Pancreas (tissue), 10 donors: ENCODE measurements around the gene ATAT1. TPM values are rescaled to one million over a fixed set of nuclear protein-coding genes. Genes with fewer than 3 reads are reported as not detected.
A peak's percentile ranks its signal among the peaks of the same experiment; 100 is the strongest.

Source experiments
- ATAC-seq, 4 donors: fragments of 200-7000 bp; cut with Tn5 transposase; one replicate each; pipeline versions ENCODE4 v1.8.0 to v1.9.1; 2020; ENCODE audit warnings: mild to moderate bottlenecking in 4 of 4, moderate library complexity in 4 of 4
- DNase-seq, 6 donors: peaks; one replicate each; pipeline ENCODE4 v3.0.0-alpha.2; 2020
- FAIRE-seq: peaks from 2 replicates; lab custom pipeline; 2012; peaks lifted over from hg19 to GRCh38; lab: Jason Lieb, UNC
- H3K27ac ChIP-seq, 4 donors: fragments of 200-600 bp; sonication (generic); 1 replicate in 3 of 4; 2 replicates in 1 of 4; pipeline versions ENCODE4 v1.5.0 to v1.8.0; 2020
- H3K27me3 ChIP-seq, 4 donors: fragments of 200-600 bp; one replicate each; pipeline ENCODE4 v1.8.0; 2021
- H3K36me3 ChIP-seq, 3 donors: fragments of 200-600 bp; sonication (generic) in 1 of 3; one replicate each; pipeline versions ENCODE4 v1.5.0 to v1.8.0; 2020 to 2021
- H3K4me1 ChIP-seq, 3 donors: fragments of 200-600 bp; one replicate each; pipeline ENCODE4 v1.8.0; 2021
- H3K4me3 ChIP-seq, 4 donors: fragments of 200-600 bp; sonication (generic) in 2 of 4; one replicate each; pipeline versions ENCODE4 v1.5.0 to v1.8.0; 2020 to 2021
- H3K9me3 ChIP-seq, 4 donors: fragments of 200-600 bp; one replicate each; pipeline ENCODE4 v1.8.0; 2021
- WGBS, 2 donors: extraction: QIAGEN DNeasy Blood & Tissue Kit; methylation state at CpG; one replicate each; pipeline ENCODE4 v1.1.7; 2013; 5-methylcytosine and 5-hydroxymethylcytosine counted together
- intact Hi-C, 3 donors: fragments of 100-400 bp; cut with DNase I; formaldehyde crosslinking; loops; one replicate each; pipeline versions ENCODE4 v1.11.1 to v1.14.2; 2022
- polyA plus RNA-seq, 2 donors: library from polyadenylated mRNA; stranded (reverse); fragments of 200-250 nt; gene quantifications; one replicate each; pipeline ENCODE4 v1.2.3, GENCODE V29; 2013
- total RNA-seq, 6 donors: library from RNA; stranded (reverse); fragmentation: NEBNext Ultra II Directional in 4 of 6; extraction: Animal tissue kit (Norgen Biotek cat#: 25700) in 4 of 6; gene quantifications; one replicate each; pipeline versions ENCODE4 v1.2.1 to v1.2.4, GENCODE V29; 2021 to 2023
- TF ChIP-seq, protein P1 (sequence below), 4 donors: fragments of 200-600 bp; sonication (generic) in 3 of 4; IDR thresholded peaks; one replicate each; pipeline versions ENCODE4 v1.5.0 to v1.8.0; 2021; ENCODE audit warnings: antibody characterized with exemption in 4 of 4
- donor health status: healthy with polysubstance abuse.
- donor health status: DM: no; HTN: no; CAD: no; lungs with moderate emphysema.
- donor health status: DM: no; HTN: no; CAD: no.
- donor health status: control.
- donor health status: control.
- donor health status: Bipolar disorder and iron deficiency.
- donor health status: DM: yes; HTN: yes; CAD: no.
- donor health status: DM: no; HTN: no; CAD: no.
- donor health status: DM: no; HTN: no; CAD: no.
- donor health status: DM: yes; HTN: yes; CAD: no.

ATAT1 gene
- total RNA-seq (1 to 10 TPM; 2.1 to 6.8 (median 2.9) TPM), polyA plus RNA-seq (1 to 10 TPM; 6.8 to 9.1 TPM)

DNA sequence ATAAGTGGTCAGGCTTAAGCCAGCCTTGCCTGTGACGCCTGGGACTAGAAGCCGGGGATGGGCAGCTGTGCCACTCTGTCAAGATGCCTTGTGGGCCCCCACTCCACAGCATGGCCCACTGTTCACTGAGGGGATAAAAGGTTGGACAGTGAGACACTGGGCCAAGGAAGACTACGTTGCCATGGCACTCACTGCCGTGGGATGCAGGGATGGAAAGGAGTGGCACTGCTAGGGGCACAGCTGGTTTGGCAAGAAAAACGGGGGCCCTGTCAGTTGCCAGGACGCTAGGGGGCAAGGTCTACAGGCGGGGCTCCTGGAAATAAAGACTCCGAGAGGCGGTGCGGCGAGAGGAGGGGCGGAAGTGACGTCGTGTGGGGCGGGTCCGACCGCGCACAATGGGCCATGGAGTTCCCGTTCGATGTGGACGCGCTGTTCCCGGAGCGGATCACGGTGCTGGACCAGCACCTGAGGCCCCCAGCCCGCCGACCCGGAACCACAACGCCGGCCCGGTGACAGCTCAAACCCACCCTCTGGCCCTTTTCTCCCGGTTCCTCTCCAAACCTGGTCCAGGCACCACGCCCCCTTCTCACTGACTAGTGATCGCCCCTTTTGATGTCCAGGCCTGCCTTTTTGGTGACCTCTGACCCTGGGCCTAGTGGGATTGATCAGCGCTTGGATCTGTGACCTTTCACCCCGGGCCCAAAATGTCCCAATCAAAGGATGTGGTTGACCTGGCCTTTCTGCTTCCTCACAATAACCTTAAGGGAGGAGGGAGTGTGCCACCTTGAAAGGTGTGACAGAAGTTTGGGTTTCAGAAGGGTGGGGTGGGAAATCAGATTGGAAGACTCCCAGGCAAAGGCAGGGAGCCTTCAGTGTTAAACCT is at the start of gene ATAT1:
Gene ATAT1 (plus strand): TSS at position 391 of the 883 bp plus-strand sequence.
- Histone ChIP-seq H3K36me3 (peaks cover 0 to 41% (median 17%) of the 10 kb centered on the region in 3 donors), H3K9me3 (no peaks in the 10 kb centered on the region), H3K4me1 (peaks cover 0 to 7% (median 6%) of the 10 kb centered on the region in 3 donors), H3K4me3 (peak within 1 kb of the TSS in 3 of 4 donors; percentile 37 to 53 (median 39)), H3K27ac (peak within 1 kb of the TSS; percentile 68 to 78 (median 70)), H3K27me3 (no peaks in the 10 kb centered on the region)
- FAIRE-seq (no peak), DNase-seq (peak; percentile 82 to 93 (median 88)), ATAC-seq (peak; percentile 97 to 99 (median 98))
- intact Hi-C loops = no loop called here
- WGBS, 2 donors = 2% methylated on average over 35 to 36 of the region's 36 CpGs
- TF ChIP-seq, protein P1, sequence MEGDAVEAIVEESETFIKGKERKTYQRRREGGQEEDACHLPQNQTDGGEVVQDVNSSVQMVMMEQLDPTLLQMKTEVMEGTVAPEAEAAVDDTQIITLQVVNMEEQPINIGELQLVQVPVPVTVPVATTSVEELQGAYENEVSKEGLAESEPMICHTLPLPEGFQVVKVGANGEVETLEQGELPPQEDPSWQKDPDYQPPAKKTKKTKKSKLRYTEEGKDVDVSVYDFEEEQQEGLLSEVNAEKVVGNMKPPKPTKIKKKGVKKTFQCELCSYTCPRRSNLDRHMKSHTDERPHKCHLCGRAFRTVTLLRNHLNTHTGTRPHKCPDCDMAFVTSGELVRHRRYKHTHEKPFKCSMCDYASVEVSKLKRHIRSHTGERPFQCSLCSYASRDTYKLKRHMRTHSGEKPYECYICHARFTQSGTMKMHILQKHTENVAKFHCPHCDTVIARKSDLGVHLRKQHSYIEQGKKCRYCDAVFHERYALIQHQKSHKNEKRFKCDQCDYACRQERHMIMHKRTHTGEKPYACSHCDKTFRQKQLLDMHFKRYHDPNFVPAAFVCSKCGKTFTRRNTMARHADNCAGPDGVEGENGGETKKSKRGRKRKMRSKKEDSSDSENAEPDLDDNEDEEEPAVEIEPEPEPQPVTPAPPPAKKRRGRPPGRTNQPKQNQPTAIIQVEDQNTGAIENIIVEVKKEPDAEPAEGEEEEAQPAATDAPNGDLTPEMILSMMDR (IDR thresholded peaks at IDR 0.05) = no peak

DNA sequence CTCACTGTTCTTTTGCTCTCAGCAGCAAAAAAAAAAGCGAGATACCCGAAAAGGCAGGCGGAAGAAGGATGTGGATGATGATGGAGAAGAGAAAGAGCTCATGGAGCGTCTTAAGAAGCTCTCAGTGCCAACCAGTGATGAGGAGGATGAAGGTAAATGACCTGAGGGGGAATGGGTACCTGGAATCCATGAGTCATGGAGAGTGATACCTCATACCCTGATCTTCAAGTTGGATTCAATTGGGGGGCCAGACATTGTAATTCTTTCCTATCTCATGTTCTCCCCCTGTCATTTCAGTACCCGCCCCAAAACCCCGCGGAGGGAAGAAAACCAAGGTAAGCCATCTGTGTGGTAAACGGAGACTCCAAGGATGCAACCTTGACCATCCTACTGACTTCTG is 48.6 kb upstream of the ATAT1 start:
- H3K4me3 ChIP-seq = no peak overlapping the region
- FAIRE-seq = no peak
- peaks cover 1 to 4% (median 2%) of the 10 kb centered on the region in 3 donors for H3K4me1 ChIP-seq
- H3K27me3 ChIP-seq = no peaks in the 10 kb centered on the region
- no peaks in the 10 kb centered on the region for H3K9me3 ChIP-seq
- ATAC-seq = no peak
- no peak for DNase-seq
- H3K27ac ChIP-seq = no peak overlapping the region
- WGBS, 2 donors = 92 to 97% methylated on average over 8 of the region's 8 CpGs
- intact Hi-C loops = no loop called here
- peaks cover 7 to 52% (median 39%) of the 10 kb centered on the region in 3 donors for H3K36me3 ChIP-seq
- TF ChIP-seq, protein P1 (IDR thresholded peaks at IDR 0.05) = no peak

DNA sequence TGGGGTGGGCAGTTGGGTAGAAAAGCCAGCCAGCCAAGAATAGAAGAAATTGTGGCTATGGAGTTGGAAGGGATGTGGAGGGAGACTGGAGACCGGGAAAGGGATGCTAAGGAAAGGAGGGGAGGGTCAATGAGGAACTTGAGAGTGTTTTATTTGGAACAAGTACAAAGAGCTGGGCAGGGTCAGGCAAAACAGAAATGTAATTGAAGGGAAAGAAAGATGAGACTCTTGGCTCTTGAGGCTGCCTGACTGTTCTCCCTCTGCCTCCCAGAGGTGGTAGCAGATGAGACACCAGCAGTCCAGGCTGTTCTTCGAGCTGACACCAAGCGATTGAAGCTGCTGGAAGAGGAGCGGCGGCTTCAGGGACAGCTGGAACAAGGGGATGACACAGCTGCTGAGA is 42.8 kb upstream of the ATAT1 start:
- WGBS, 2 donors = 93 to 98% methylated on average over 5 of the region's 5 CpGs
- FAIRE-seq (no peak), DNase-seq (no peak), ATAC-seq (no peak)
- TF ChIP-seq, protein P1 (IDR thresholded peaks at IDR 0.05) = no peak
- Histone ChIP-seq H3K36me3 (peaks cover 5 to 89% (median 67%) of the 10 kb centered on the region in 3 donors), H3K27ac (no peak overlapping the region), H3K4me3 (no peak overlapping the region), H3K9me3 (no peaks in the 10 kb centered on the region), H3K4me1 (no peaks in the 10 kb centered on the region), H3K27me3 (no peaks in the 10 kb centered on the region)
- intact Hi-C loops = no loop called here

DNA sequence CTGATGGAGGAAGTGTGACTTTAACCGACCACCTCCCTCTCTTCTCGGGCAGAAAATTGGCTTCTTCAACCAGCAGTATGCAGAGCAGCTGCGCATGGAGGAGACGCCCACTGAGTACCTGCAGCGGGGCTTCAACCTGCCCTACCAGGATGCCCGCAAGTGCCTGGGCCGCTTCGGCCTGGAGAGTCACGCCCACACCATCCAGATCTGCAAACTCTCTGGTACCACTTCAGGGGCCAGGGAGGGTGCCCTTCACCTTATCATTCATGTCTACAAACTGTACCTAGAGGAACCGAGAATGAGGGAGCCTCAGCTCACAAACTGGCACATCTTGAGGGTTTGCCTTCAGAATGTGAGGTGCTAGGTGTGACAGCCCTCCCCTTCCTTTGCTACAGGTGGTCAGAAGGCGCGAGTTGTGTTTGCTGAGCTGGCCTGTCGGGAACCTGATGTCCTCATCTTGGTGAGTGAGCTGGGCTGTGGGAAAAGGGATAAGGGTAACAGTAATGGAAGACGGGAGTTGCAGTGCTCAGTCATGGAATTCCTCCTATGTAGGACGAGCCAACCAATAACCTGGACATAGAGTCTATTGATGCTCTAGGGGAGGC is 36.8 kb upstream of the ATAT1 start:
- DNase-seq (peak in 1 of 6 donors; percentile 17), ATAC-seq (no peak), FAIRE-seq (no peak)
- Histone ChIP-seq H3K27ac (no peak overlapping the region), H3K4me1 (no peaks in the 10 kb centered on the region), H3K27me3 (no peaks in the 10 kb centered on the region), H3K9me3 (no peaks in the 10 kb centered on the region), H3K36me3 (peaks cover 0 to 63% (median 36%) of the 10 kb centered on the region in 3 donors), H3K4me3 (no peak overlapping the region)
- 86 to 88% methylated on average over 15 of the region's 15 CpGs for WGBS, 2 donors
- TF ChIP-seq, protein P1 (IDR thresholded peaks at IDR 0.05) = no peak
- intact Hi-C loops = no loop called here
